Mammary epithelial cell (primary cell): ENCODE results near the gene TSPAN1.

Source experiments
- CTCF ChIP-seq, 2 donors: IDR thresholded peaks in 1 of 2; conservative IDR thresholded peaks in 1 of 2; 2 replicates each; pipeline ENCODE4 v1.5.1; 2011 to 2012; ENCODE audit warnings: inconsistent platforms in 2 of 2, low read length in 2 of 2, mild to moderate bottlenecking in 2 of 2, control low read depth in 1 of 2, low read depth in 1 of 2; ENCODE audit not compliant: insufficient read depth in 1 of 2; ENCODE audit errors: extremely low read depth in 1 of 2
- EZH2 ChIP-seq: IDR thresholded peaks from 2 replicates; pipeline ENCODE4 v1.6.1; 2012; ENCODE audit warnings: low read length, inconsistent platforms, borderline replicate concordance

DNA sequence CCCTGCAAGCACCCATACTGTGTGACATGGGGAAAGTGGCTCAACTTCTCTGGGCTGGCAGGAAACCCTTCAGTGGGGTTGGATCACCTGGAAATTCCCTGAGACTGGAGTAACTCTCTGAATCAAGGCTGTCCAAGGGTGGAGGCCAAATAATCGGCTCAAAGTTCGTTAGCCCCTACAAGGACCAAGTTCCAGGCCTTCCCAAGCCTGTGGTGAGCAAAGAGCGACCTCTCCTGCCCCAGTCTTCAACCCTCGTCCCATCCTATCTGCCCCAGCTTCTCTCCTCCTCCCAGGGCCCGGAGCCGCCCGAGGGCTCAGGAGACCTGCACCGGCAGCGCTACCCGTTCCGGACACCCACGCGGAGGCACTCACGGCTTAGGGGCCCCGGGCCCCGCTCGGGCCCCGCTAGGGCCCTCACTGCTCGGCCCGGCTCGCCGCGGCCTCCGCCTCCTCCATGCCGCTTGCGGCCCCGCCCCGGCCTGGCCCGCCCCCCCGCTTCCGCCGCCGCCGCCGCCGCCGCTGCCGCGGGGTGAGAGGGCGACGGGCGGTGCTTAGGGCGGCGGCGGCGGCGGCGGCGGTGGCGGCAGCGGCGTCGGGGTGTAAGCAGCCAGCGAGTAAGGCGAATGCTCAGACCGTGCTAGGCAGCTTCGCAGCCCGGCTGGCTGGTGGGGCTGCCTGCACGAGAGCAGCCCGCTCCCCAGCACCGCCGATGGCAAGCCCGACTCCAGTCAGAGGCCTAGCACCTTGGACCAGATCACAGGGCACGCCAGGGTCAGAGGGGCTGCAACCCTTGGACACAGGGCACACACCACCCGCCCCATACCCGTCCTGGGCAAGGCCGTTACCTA lies 23.3 kb downstream of the TSPAN1 start, which contains the start of gene POMGNT1:
- TF ChIP-seq CTCF (conservative IDR thresholded peaks at IDR 0.05 in 1 of 2, IDR thresholded peaks at IDR 0.05 in 1 of 2; ENCODE audit: extremely low read depth in 1 of 2, insufficient read depth in 1 of 2, low read depth in 1 of 2, low read length in 2 of 2) (peak in 1 of 2 donors; percentile 38), EZH2 (no peak)
